DOHH2 (cell line): ENCODE results near the gene CLEC1B.

Source experiments
- H3F3A ChIP-seq: fragments of 200-600 bp; sonication (generic), shearing (Covaris generic); 2 replicates; pipeline ENCODE4 v1.6.0; 2016; ENCODE audit warnings: antibody characterized with exemption, mild to moderate bottlenecking; ENCODE audit not compliant: control insufficient read depth, insufficient read depth
- H3K27ac ChIP-seq: fragments of 200-600 bp; sonication (generic); 2 replicates; pipeline ENCODE4 v1.5.1; 2014; ENCODE audit warnings: low read depth, mild to moderate bottlenecking, low read length, moderate library complexity
- H3K27me3 ChIP-seq: fragments of 200-600 bp; sonication (generic); 2 replicates; pipeline ENCODE4 v1.6.1; 2014; ENCODE audit warnings: mild to moderate bottlenecking, low read length, mixed read lengths; ENCODE audit not compliant: control insufficient read depth
- H3K36me3 ChIP-seq: fragments of 200-600 bp; sonication (generic); 2 replicates; pipeline ENCODE4 v1.6.1; 2014; ENCODE audit warnings: mild to moderate bottlenecking, low read length, moderate library complexity, mixed read lengths; ENCODE audit not compliant: control insufficient read depth
- H3K4me1 ChIP-seq: fragments of 200-600 bp; sonication (generic); 2 replicates; pipeline ENCODE4 v1.6.1; 2014; ENCODE audit warnings: mild to moderate bottlenecking, low read length, mixed read lengths; ENCODE audit not compliant: control insufficient read depth
- H3K4me2 ChIP-seq: fragments of 200-600 bp; sonication (generic); 2 replicates; pipeline ENCODE4 v1.6.0; 2014; ENCODE audit warnings: mild to moderate bottlenecking, low read length, moderate library complexity
- H3K4me3 ChIP-seq: fragments of 200-600 bp; sonication (generic); 2 replicates; pipeline ENCODE4 v1.5.1; 2014; ENCODE audit warnings: mild to moderate bottlenecking, low read length, mixed read lengths
- H3K79me2 ChIP-seq: fragments of 200-600 bp; sonication (generic); 2 replicates; pipeline ENCODE4 v1.6.1; 2014; ENCODE audit warnings: mild to moderate bottlenecking, low read length, mixed read lengths; ENCODE audit not compliant: control insufficient read depth
- H3K9me2 ChIP-seq: fragments of 200-600 bp; sonication (generic); replicated peaks from 2 replicates; pipeline ENCODE4 v1.6.1; 2014; ENCODE audit warnings: mild to moderate bottlenecking, low read length, mixed read lengths; ENCODE audit not compliant: control insufficient read depth
- H3K9me3 ChIP-seq: fragments of 200-600 bp; sonication (generic); 2 replicates; pipeline ENCODE4 v1.6.1; 2014; ENCODE audit warnings: antibody characterized with exemption, low read length, mixed read lengths; ENCODE audit not compliant: control insufficient read depth, insufficient read depth
- H4K20me1 ChIP-seq: fragments of 200-600 bp; sonication (generic); 2 replicates; pipeline ENCODE4 v1.6.0; 2014; ENCODE audit warnings: low read depth, mild to moderate bottlenecking, antibody characterized with exemption, low read length, moderate library complexity; ENCODE audit not compliant: control insufficient read depth, insufficient read depth
- CTCF ChIP-seq: fragments of 200-600 bp; sonication (generic); IDR thresholded peaks from one replicate; pipeline ENCODE4 v1.5.1; 2014; ENCODE audit warnings: antibody characterized with exemption, mild to moderate bottlenecking, low read depth, low read length; ENCODE audit not compliant: poor library complexity, severe bottlenecking
- EZH2phosphoT487 ChIP-seq: fragments of 200-600 bp; sonication (generic); IDR thresholded peaks from 2 replicates; pipeline ENCODE4 v1.6.1; 2017; ENCODE audit warnings: borderline replicate concordance, mild to moderate bottlenecking, antibody characterized with exemption, low read length, moderate library complexity, mixed read lengths

CLEC1B gene

GRCh38 chr12:9944391-9944790 lies 54.5 kb downstream of the CLEC1B start:
- Histone ChIP-seq H3K27me3 (peaks cover 11% of the 10 kb centered on the region), H3K36me3 (no peaks in the 10 kb centered on the region), H3K4me1 (no peaks in the 10 kb centered on the region), H3K4me3 (no peak overlapping the region), H3K79me2 (no peaks in the 10 kb centered on the region), H4K20me1 (no peaks in the 10 kb centered on the region), H3F3A (no peaks in the 10 kb centered on the region), H3K9me3 (no peaks in the 10 kb centered on the region), H3K9me2 (no peaks in the 10 kb centered on the region), H3K4me2 (no peak overlapping the region), H3K27ac (no peak overlapping the region)
- TF ChIP-seq CTCF (no peak), EZH2phosphoT487 (no peak)

- H3K27me3 ChIP-seq, result peaks cover 6% of the 10 kb centered on the region
- TF ChIP-seq EZH2phosphoT487 (no peak), CTCF (no peak)
- no peaks in the 10 kb centered on the region for H3K9me3 ChIP-seq
- H3K79me2 ChIP-seq, result no peaks in the 10 kb centered on the region
- no peak overlapping the region for H3K27ac ChIP-seq
- H3K36me3 ChIP-seq, result no peaks in the 10 kb centered on the region
- H3K4me3 ChIP-seq, result no peak overlapping the region
- no peaks in the 10 kb centered on the region for H4K20me1 ChIP-seq
- no peaks in the 10 kb centered on the region for H3F3A ChIP-seq
- no peak overlapping the region for H3K4me2 ChIP-seq
- H3K4me1 ChIP-seq, result no peaks in the 10 kb centered on the region
- H3K9me2 ChIP-seq, result no peaks in the 10 kb centered on the region
Observed at GRCh38 chr12:9943240-9943639, 55.7 kb downstream of the CLEC1B start.
